HCT116 (cell line): Measurements from ENCODE around the gene A4GALT. TPM values are rescaled to one million over a fixed set of nuclear protein-coding genes. Genes with fewer than 3 reads are reported as not detected.

ENCODE experiments used
- ATAC-seq: fragments of 200-7000 bp; cut with Tn5 transposase; 2 replicates; pipeline ENCODE4 v1.9.1; 2020; ENCODE audit warnings: mild to moderate bottlenecking, moderate library complexity
- BruUV-seq: library from RNA; stranded (reverse); fragments of 400-500 nt; replicated peaks from 2 replicates; lab custom pipeline; 2021; lab: Mats Ljungman, UMichigan
- CTCF ChIA-PET: fragments of 300-600 bp; sonication (Branson Sonifier 250); formaldehyde crosslinking; loops from one replicate; lab custom pipeline; 2021; ENCODE audit warnings: antibody characterized with exemption; lab: Charles Lee
- POLR2A ChIA-PET: fragments of 300-600, 350-600 bp; sonication (Branson Sonifier 250); formaldehyde crosslinking; loops from one replicate; lab custom pipeline; 2021; ENCODE audit warnings: antibody characterized with exemption; lab: Charles Lee
- RAD21 ChIA-PET, 2 experiments: fragments of 300-600 bp; sonication (Branson Sonifier 250); formaldehyde crosslinking; loops; one replicate each; lab custom pipeline; 2023; ENCODE audit warnings: low total read pairs in 2 of 2; ENCODE audit not compliant: uncharacterized antibody in 2 of 2, unreplicated experiment in 2 of 2, low non-redundant PET in 1 of 2; lab: Charles Lee
- DNase-seq: peaks from one replicate; pipeline ENCODE4 v3.0.0-alpha.2; 2010; ENCODE audit warnings: low read depth, low spot score
- H2AFZ ChIP-seq: fragments of 200-600 bp; shearing (Covaris generic), sonication (generic); 2 replicates; pipeline ENCODE4 v1.6.1; 2017; ENCODE audit warnings: low read depth, mixed run types, mixed read lengths, antibody characterized with exemption, low read length; ENCODE audit not compliant: poor library complexity, severe bottlenecking
- H3K27ac ChIP-seq: 2 replicates; pipeline ENCODE4 v1.5.1; 2012; ENCODE audit warnings: low read depth, low read length
- H3K27me3 ChIP-seq: fragments of 200-600 bp; sonication (generic); 2 replicates; pipeline ENCODE4 v1.6.1; 2016; ENCODE audit warnings: mixed run types, low read length, mixed read lengths; ENCODE audit not compliant: insufficient read depth
- H3K36me3 ChIP-seq, 2 experiments: fragments of 200-500 bp in 1 of 2; fragments of 200-600 bp in 1 of 2; sonication (Bioruptor generic) in 1 of 2; sonication (generic) in 1 of 2; 2 replicates each; pipeline versions ENCODE4 v1.5.1 to v1.6.1; 2014 to 2016; ENCODE audit warnings: low read length in 2 of 2, inconsistent platforms in 1 of 2, mixed read lengths in 1 of 2, mixed run types in 1 of 2; ENCODE audit not compliant: insufficient read depth in 2 of 2, control insufficient read depth in 1 of 2
- H3K4me1 ChIP-seq, 2 experiments: fragments of 200-600 bp in 1 of 2; sonication (generic) in 1 of 2; 2 replicates each; pipeline versions ENCODE4 v1.5.1 to v1.6.1; 2012 to 2017; ENCODE audit warnings: low read length in 2 of 2, inconsistent platforms in 1 of 2, mild to moderate bottlenecking in 1 of 2, mixed read lengths in 1 of 2, mixed run types in 1 of 2, moderate library complexity in 1 of 2; ENCODE audit not compliant: insufficient read depth in 2 of 2, control insufficient read depth in 1 of 2
- H3K4me2 ChIP-seq: fragments of 200-600 bp; sonication (generic); 2 replicates; pipeline ENCODE4 v1.6.1; 2017; ENCODE audit warnings: mixed run types, low read length, mixed read lengths
- H3K4me3 ChIP-seq, 2 experiments: fragments of 200-600 bp in 1 of 2; sonication (generic) in 1 of 2; replicated peaks in 1 of 2; 2 replicates each; pipeline ENCODE4 v1.5.1; 2011 to 2016; ENCODE audit warnings: low read length in 2 of 2, control low read depth in 1 of 2, low read depth in 1 of 2, mild to moderate bottlenecking in 1 of 2, mixed read lengths in 1 of 2, mixed run types in 1 of 2
- H3K79me2 ChIP-seq: fragments of 200-600 bp; sonication (generic); 2 replicates; pipeline ENCODE4 v1.6.1; 2017; ENCODE audit warnings: mild to moderate bottlenecking, mixed run types, low read length, moderate library complexity, mixed read lengths; ENCODE audit not compliant: insufficient read depth
- H3K9ac ChIP-seq: fragments of 200-600 bp; sonication (generic); 2 replicates; pipeline ENCODE4 v1.6.1; 2016; ENCODE audit warnings: low read length, mixed read lengths
- H3K9me2 ChIP-seq: fragments of 200-600 bp; sonication (generic), shearing (Covaris generic); 2 replicates; pipeline ENCODE4 v1.6.1; 2017; ENCODE audit warnings: mixed run types, mild to moderate bottlenecking, moderate library complexity; ENCODE audit not compliant: insufficient read depth
- H3K9me3 ChIP-seq, 2 experiments: fragments of 200-500 bp in 1 of 2; fragments of 200-600 bp in 1 of 2; sonication (Bioruptor generic) in 1 of 2; sonication (generic) in 1 of 2; 2 replicates each; pipeline ENCODE4 v1.6.1; 2014 to 2017; ENCODE audit warnings: low read length in 2 of 2, mixed read lengths in 2 of 2, inconsistent platforms in 1 of 2, low read depth in 1 of 2, mild to moderate bottlenecking in 1 of 2, mixed run types in 1 of 2, moderate library complexity in 1 of 2; ENCODE audit not compliant: control insufficient read depth in 1 of 2, insufficient read depth in 1 of 2
- H4K20me1 ChIP-seq: fragments of 200-600 bp; sonication (generic), shearing (Covaris generic); 2 replicates; pipeline ENCODE4 v1.6.1; 2017; ENCODE audit warnings: mixed run types, mild to moderate bottlenecking, moderate library complexity; ENCODE audit not compliant: insufficient read depth
- CBX3 ChIP-seq: IDR thresholded peaks from 2 replicates; pipeline ENCODE4 v1.6.1; 2012; ENCODE audit warnings: low read depth
- CTCF ChIP-seq, 3 experiments: fragments of 200-600 bp in 1 of 3; sonication (generic) in 1 of 3; IDR thresholded peaks in 2 of 3; conservative IDR thresholded peaks in 1 of 3; 2 replicates each; pipeline ENCODE4 v1.5.1; 2012 to 2017; ENCODE audit warnings: low read depth in 2 of 3, low read length in 2 of 3, antibody characterized with exemption in 1 of 3, borderline replicate concordance in 1 of 3, control low read depth in 1 of 3, mild to moderate bottlenecking in 1 of 3, mixed read lengths in 1 of 3, mixed run types in 1 of 3, moderate library complexity in 1 of 3; ENCODE audit not compliant: insufficient read depth in 1 of 3
- POLR2A ChIP-seq: IDR thresholded peaks from 2 replicates; pipeline ENCODE4 v1.7.0; 2011; ENCODE audit warnings: borderline replicate concordance; ENCODE audit not compliant: insufficient read depth, insufficient read length; ENCODE audit errors: extremely low read depth
- RAD21 ChIP-seq: IDR thresholded peaks from 2 replicates; pipeline ENCODE4 v1.6.1; 2012; ENCODE audit warnings: low read depth, mild to moderate bottlenecking
- TCF7L2 ChIP-seq: IDR thresholded peaks from 2 replicates; pipeline ENCODE4 v1.7.0; 2011; ENCODE audit warnings: borderline replicate concordance, inconsistent platforms; ENCODE audit not compliant: insufficient read depth, insufficient read length; ENCODE audit errors: extremely low read depth
- ZFX ChIP-seq: fragments of 450-650 bp; IDR thresholded peaks from 2 replicates; pipeline ENCODE4 v1.6.1; 2017
- intact Hi-C: fragments of 100-400 bp; cut with micrococcal nuclease; formaldehyde crosslinking; loops from 2 replicates; pipeline ENCODE4 v1.10.0; 2022
- total RNA-seq: library from RNA; stranded (reverse); gene quantifications from one replicate; pipeline ENCODE4 v1.2.1, GENCODE V29; 2021; ENCODE audit not compliant: unreplicated experiment

Gene A4GALT
- total RNA-seq, 1 experiment from 2014 or later = 16.0 TPM

GRCh38 chr22:42661985-42662831, 58.5 kb downstream of the A4GALT start (continued):
- TF ChIP-seq CTCF (IDR thresholded peaks at IDR 0.05 in 2 of 3, conservative IDR thresholded peaks at IDR 0.05 in 1 of 3; ENCODE audit: borderline replicate concordance in 1 of 3, insufficient read depth in 1 of 3, low read depth in 2 of 3, low read length in 2 of 3) = peak; percentile 72 to 82 (median 73); a peak in 5 of 6 replicates
- TF ChIP-seq CBX3 = no peak
- no peak for TF ChIP-seq ZFX
- no peak for TF ChIP-seq TCF7L2
- TF ChIP-seq, all 23 proteins: peak for 4

DNA sequence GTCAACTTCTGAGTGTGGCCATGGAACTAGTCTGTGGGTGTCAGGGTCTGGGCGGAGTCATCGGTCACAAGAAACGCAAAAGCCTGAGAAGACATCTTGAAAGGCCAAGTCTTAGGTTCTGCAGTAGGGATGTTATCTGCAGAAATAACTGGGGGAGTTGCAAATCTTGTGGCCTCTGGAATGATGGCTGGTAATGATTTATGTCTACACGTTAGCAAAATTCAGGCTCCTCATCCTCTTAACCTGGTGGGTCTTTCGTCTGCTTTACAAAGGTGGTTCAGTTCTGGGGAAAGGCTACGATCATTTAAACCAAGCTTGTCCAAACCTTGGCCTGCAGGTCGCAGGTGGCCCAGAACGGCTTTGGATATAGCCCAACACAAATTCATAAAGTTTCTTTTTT, 64.1 kb downstream of the A4GALT start:
- no TSS peak for BruUV-seq
- no peak overlapping the region for H3K4me3 ChIP-seq
- intact Hi-C loops = no loop called here
- H3K9me3 ChIP-seq = no peaks in the 10 kb centered on the region
- H3K79me2 ChIP-seq = no peaks in the 10 kb centered on the region
- no peaks in the 10 kb centered on the region for H4K20me1 ChIP-seq
- H3K9ac ChIP-seq = no peak overlapping the region
- no peaks in the 10 kb centered on the region for H3K36me3 ChIP-seq
- H2AFZ ChIP-seq = no peak overlapping the region
- H3K27ac ChIP-seq = no peak overlapping the region
- RAD21 ChIA-PET = no interaction called here
- no peaks in the 10 kb centered on the region for H3K4me1 ChIP-seq
- CTCF ChIA-PET = no interaction called here
- no peak for TF ChIP-seq POLR2A
- TF ChIP-seq RAD21 = no peak
- no peaks in the 10 kb centered on the region for H3K9me2 ChIP-seq
- ATAC-seq (no peak), DNase-seq (no peak)
- POLR2A ChIA-PET = no interaction called here
- H3K27me3 ChIP-seq = no peaks in the 10 kb centered on the region
- H3K4me2 ChIP-seq = no peak overlapping the region
